ENCODE results near the gene PSMD1. TPM values are rescaled to one million over a fixed set of nuclear protein-coding genes. Genes with fewer than 3 reads are reported as not detected.

PSMD1 gene
- total and polyA plus RNA-seq, 2 of the 8 experiments (the other 6 are each of a cell fraction or from before 2014, with no cell fraction given): 179 to 272 TPM

- TF ChIP-seq POU5F1 (IDR thresholded peaks at IDR 0.05; ENCODE audit: low read depth, low read length) (no peak), GABPA (IDR thresholded peaks at IDR 0.05; ENCODE audit: borderline replicate concordance, insufficient read depth, low read length) (no peak), EGR1 (IDR thresholded peaks at IDR 0.05; ENCODE audit: borderline replicate concordance, low read depth, low read length) (no peak), POLR2A (IDR thresholded peaks at IDR 0.05; ENCODE audit: control extremely low read depth in 1 of 2, low read depth in 2 of 2, low read length in 2 of 2) (no peak), JUN (IDR thresholded peaks at IDR 0.05; ENCODE audit: low read depth, low read length) (no peak), SIRT6 (IDR thresholded peaks at IDR 0.05; ENCODE audit: low read length) (no peak), TCF12 (IDR thresholded peaks at IDR 0.05; ENCODE audit: low read depth, low read length) (no peak), TBP (IDR thresholded peaks at IDR 0.05; ENCODE audit: low read depth, low read length) (no peak), SRF (IDR thresholded peaks at IDR 0.05; ENCODE audit: low read depth, low read length) (no peak), NRF1 (IDR thresholded peaks at IDR 0.05; ENCODE audit: low read depth, low read length) (no peak), CHD2 (IDR thresholded peaks at IDR 0.05; ENCODE audit: low read length) (no peak), RBBP5 (IDR thresholded peaks at IDR 0.05; ENCODE audit: borderline replicate concordance, low read depth, low read length) (no peak)
Observed at GRCh38 chr2:231047923-231048915, 8.4 kb upstream of the PSMD1 start (continued).
